Activated CD8-positive, alpha-beta memory T cell treated with anti-CD3 and anti-CD28 coated beads, Interleukin-2, amount 50 U/mL, for 1 hour (primary cell): ENCODE results near the gene CASP7.
"Not testable (repeated sequence)": the region's sequence is repeated elsewhere in the genome, so short reads cannot be mapped to it uniquely, and the experiment has no call there.

Source experiments
- DNase-seq: peaks from one replicate; pipeline ENCODE4 v3.0.0-alpha.2; 2020; ENCODE audit errors: extremely low read depth

CASP7 gene

DNA sequence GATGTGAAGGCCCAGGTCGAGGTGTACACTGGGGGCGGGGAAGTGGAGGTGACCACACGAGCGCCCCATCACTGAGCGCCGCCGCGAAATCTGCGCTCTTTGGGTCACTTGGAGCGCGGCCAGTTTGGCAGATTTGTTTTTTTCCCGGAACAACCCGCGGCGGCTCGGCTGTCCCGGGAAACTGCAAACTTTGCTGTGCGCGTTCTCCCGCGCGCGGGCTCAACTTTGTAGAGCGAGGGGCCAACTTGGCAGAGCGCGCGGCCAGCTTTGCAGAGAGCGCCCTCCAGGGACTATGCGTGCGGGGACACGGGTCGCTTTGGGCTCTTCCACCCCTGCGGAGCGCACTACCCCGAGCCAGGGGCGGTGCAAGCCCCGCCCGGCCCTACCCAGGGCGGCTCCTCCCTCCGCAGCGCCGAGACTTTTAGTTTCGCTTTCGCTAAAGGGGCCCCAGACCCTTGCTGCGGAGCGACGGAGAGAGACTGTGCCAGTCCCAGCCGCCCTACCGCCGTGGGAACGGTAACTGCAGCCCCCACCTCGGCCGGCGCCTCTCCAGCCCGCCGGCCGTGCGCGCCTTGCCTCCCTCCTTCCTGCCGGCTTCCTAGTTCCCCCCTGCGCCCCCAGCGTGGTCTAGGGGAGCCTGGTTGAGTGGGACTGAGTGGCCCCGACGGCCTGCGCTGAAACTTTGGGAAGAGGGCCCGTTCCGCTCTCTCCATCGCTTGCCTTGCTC, at the start of gene CASP7:
Gene CASP7, plus strand, starts transcription at position 450 of the 727 bp plus-strand sequence. CDS start 17,582 bp downstream, outside the sequence.
- DNase-seq, result peak; percentile 44

DNA sequence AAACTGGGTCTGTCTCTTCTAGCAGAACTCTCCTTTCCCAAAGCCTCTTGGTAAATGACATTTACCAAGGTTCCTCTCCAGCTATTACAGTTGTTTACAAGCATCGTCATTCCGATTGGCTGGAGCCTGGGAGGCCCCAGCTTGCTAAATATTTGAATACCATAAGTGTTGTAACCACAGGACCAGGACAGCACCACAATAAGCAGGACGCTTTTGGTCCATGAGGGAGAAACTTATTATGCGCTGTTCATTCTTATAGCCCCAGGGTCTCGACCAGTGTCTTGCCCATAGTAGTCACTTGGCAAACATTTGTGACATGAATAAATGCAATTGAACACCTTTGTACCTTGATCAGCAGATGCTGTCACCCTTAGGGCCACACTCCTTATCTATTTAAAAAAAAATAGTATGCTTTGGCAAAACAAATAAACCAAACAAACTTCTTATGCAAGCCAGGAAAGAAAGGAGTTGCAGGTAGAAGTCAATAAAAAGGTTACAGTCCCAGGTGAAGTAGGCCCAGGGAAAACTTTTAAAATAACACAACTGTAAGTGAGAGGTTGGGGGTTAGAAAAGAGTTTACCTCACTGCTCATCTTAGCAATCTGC, 48.7 kb upstream of the CASP7 start:
- DNase-seq, result no peak

DNA sequence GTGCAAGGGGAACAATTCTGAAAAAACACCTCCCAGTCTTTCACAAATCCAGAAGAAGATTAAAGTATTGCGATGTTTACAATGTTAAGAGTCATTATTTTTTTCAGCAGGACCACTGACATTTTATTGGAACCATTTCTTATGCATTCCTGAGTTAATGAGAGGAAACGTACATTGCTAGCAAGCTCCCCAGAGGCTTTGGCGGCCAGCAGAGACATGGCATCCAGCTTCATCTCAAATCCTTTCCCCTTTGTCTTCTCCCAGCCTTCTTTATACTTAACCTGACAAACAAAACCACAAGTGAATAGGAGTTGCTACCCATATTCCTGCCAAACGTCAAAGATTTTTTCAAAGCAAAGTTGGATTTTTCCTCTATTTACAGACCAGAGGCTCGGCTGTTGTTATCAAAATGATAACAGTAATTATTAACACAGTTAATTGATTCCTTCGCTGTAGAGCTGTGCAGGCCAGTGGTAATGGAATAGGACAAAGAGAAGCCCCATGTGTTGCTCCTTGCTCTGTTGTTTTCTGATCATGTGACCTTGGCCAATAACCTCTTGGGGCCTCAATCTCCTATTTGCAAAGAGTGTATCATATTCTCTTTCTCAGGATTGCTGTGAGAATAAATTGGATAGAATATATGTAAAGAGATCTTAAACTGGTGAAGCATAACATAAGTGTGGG, 47.9 kb upstream of the CASP7 start:
- no peak for DNase-seq

DNA sequence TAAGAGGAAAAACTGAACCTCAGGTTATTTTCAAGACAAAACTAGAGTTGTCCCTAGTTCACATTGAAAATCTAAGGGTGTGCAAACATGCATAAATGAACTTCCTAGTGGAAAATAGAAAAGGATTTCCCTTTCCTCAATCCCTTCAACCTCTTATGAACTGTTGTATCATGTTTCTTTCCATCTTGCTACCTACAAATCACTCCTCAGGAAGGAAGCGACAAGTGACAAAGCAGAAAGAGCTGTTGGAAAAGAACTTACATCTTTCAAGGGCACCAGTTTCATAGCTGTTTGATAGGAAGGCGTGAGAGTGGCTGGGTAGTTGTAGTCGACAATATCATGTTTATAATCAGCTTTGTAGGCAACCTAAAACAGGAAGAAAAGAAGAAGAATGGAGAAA, 39.7 kb upstream of the CASP7 start:
- no peak for DNase-seq

DNA sequence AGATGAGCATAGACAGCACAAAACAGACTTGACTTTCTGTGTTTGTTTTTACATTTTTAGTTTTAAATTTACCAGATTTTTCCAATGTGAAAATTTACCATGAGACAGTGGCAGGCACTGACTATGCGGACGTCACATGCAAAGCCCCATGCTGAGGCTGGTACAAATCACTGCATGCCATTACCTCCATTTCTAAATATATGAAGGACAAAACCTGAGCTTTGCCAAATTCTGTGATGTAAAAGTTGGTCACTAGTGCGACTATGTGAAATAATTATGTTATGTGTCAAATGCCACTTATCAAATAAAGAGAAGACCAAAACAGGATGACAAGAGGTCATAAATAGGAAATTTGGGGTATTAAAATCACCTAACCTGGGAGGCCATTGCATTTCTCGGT, 38.0 kb upstream of the CASP7 start:
- DNase-seq, result no peak

DNA sequence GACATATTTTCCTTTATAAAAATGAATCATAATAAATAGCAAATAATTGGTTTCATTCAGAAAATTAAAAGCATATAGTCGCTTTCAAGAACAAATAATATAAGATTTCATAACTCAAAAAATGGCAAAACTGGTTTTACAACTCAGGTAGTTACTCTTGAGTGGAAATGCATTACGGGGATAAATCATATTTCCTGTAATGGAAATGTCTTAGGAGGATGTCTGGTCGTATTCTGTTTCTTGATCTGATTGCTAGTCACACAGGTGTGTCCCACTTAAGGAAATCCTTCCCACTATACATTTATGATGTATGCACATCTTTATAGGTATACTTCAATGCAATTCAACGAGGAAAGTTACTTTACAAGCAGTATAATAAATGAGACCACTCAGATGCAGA, 36.5 kb upstream of the CASP7 start:
- no peak for DNase-seq

DNA sequence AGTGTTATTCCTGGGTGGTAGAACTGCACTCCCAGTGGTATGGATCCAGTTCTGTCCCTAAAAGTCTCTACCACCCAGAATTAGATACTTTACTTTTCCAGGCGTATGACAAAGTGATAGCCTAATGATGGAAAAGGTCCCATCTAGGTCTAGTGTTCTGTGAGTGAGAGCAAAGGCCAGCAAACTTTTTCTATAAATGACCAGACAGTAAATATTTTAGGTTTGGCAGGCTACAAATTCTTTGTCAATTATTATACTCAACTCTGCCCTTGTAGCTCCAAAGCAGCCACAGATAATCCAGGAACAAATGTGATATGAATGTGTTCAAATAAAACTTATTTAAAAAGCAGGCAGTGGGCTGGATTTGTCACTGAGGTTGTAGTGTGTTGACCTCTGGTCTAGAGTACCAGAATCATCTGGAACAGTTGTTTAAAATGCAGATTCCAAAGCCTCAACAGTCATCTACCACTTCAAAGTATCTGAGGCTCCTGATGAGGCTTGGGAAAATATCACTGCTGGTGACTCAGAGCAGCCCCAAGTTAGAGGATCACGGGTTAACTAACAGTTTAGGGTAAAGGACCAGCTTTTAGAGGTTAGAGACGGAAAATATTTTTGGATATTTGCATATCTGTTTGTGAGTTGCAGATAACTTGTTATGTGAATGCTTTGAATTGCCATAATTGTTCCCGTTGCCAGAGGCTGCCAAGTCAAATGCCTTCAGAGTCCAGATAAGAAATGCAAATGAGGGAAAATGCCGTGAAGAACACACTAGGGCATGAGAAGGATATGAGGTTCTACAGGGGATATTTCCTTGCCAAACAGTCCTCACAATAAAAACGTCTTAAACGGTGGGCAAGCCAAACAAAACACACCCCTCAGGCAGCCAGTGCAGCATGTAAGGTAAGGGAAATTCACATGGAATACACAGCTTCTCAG, 35.3 kb upstream of the CASP7 start:
- no peak for DNase-seq

DNA sequence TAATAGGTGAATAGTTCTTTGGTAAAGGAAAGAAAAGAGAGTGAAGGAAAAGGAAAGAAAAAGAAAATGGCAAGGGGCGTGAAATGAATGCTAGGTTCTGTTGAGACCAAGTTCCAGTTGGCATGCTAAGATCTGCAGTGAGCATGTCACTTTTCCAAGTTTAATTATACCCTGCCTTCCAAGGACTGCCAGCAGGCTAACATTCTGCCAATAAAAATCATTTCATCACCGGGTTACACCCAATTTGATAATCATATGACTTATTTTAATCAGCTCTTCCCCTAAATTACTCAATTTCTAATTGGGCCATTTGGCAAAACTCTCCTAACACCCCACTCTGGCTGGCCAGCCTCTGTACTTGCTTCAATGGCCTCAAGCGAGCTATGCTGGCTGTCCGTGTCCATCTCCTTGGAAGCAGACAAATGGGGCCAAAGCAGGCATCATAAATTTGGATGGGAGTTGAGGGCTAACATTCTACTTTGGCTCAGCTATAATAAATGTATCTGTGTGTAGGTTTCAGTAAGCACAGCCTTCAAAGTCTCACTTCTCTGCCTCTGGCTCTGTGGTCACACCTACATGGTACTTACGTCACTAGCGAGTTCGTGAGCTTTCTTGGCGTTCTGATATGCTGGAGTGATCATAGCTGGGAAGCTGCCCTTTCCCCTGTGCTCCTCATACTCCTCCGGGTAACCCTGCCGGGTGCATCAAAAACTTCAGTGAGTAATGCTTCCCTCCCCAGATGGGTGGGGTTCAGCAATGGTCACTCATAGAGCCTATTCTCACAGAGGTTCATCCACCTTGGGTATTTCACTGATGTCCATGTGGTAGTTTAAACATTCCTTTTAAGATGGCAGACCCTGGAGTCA, 33.1 kb upstream of the CASP7 start:
- DNase-seq, result no peak

DNA sequence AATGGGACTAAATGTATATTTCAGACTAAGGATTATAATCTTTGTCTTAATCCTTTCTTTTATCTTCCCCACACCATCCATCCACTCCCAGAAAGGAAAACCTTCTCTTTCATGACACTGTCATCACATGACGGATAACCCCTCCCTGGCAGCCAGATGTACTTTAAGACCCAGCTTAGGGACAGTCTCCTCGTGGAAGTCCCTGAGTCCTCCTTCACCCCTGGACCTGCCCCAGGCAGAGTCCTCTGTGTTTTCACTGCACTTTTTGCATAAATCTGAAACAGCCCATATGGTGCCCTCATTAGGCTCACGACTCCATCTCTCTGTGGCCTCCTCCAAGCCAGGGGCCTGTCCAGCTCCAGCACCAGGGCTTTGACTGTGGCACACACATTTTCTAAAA, 31.9 kb upstream of the CASP7 start:
- DNase-seq, result no peak

DNA sequence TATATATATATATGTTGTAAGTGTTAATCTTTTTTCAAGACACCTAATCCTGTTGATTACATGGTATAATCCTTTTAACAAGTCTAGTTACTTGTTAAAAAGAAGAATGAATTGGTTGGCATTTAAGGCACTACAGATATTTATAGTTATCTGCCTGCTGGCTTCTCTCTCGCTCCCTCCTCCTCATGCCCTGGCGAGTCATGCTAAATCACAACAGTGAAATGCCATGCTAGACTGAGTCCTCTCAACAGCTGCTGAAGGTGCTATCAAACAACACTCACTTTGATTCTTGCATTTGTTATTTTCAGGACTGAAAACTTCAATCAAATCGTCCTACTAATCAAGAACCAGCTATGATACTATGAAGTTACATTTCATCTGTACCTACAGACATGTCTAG, 31.2 kb upstream of the CASP7 start:
- no peak for DNase-seq

DNA sequence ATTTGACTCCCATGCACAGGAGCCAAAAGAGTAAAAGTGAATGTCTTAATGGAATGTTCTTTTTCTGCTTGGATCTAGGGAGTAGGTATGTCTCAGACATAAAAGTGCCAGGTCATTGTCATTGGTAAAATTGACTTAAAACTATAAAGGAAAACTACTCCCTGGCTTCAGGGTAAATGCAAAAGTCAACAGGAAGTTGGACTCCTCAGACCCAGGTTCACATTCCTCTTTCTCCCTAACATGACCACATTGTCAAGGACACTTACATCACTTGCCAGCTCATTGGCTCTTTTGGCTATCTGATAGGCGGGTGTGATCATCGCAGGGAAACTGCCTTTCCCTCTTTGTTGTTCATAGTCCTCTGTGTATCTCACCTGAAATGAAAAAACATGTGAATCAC, 29.5 kb upstream of the CASP7 start:
- DNase-seq, result no peak

DNA sequence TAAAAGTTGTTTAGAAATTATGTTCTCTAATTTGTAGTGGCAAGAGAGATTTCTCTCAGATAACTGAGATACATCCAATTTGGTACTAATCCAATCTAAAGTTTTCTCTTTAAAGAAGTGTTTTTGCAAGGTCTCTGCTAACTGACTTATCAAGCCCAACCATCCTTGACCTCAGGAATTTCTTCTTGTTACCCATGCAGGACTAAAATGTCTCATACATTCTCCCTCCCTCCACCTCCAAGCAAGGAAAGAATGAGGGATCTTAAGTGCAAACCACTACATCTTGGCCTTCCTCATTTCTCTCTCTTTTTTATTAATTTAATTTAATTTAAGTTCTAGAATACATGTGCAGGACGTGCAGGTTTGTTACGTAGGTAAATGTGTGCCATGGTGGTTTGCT, 28.7 kb upstream of the CASP7 start:
- no peak for DNase-seq

DNA sequence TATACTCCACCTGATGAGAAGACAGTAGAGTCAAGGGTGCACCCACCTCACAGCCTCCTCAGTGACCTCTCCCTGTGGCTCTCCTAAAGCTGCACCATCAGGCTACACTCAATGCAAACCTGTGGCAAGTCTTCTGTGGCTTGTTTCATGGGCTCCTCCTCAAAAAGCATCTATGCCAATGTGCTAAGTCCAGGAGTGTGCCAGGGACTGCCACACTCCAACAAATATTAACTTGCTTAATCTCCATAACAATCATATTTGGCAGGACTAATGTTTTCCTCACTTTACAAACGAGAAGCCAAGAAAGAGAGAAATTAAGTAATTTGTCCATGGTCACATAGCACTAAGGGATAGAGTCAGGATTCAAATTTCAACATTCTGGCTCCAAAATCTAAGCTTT, 27.8 kb upstream of the CASP7 start:
- no peak for DNase-seq

DNA sequence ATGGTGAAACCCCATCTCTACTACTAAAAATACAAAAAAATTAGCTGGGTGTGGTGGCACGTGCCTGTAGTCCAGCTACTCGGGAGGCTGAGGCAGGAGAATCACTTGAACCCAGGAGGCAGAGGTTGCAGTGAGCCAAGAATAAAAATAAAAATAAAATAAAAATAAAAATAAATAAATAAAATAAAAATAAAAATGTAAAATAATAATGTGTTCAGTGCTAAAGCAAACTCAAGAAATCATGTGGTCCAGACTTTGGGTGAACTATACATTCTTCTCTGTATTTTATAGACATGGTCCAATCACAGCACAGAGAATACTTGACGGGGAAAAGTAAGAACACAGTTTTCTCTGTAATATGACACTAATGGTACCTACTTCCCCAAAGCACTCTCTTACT, 27.3 kb upstream of the CASP7 start:
- not testable (repeated sequence) for DNase-seq

DNA sequence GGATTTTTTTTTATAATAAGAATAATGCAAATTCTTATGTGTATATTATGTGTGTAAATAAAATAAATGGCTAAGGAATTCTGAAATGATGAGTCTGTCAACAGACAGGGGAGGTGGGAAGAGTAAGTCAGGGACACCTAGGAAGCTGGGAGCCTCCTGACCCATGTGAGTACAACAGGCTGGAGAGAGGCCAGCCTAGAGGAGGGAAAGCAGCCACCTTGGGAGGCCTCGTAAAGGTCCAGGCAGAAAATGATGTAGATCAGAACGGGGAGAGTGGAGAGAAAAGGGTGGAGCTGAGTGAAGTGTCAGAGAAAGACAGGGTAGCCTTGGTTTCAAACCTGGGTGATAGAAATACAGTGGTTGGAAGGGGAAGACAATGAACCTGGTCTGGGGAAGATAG, 22.8 kb upstream of the CASP7 start:
- no peak for DNase-seq

DNA sequence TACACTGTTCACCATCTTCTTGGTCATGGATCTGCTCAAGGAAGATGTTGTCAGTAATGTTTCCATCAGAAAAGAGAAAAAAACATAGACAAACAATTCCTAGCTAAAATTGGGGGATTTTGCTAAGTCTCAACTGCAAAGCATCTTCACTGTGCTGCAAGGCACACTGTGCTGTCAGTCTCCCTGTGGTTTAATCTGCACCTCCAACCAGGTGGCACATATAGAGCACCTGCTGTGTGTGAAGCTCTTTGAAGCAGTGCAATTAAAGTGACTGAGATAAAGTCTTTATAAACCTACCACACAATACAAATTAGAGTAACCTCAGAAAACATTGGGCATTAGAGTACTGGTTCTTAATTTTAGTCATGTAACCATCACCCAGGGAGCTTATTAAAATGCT, 22.2 kb upstream of the CASP7 start:
- DNase-seq, result no peak

DNA sequence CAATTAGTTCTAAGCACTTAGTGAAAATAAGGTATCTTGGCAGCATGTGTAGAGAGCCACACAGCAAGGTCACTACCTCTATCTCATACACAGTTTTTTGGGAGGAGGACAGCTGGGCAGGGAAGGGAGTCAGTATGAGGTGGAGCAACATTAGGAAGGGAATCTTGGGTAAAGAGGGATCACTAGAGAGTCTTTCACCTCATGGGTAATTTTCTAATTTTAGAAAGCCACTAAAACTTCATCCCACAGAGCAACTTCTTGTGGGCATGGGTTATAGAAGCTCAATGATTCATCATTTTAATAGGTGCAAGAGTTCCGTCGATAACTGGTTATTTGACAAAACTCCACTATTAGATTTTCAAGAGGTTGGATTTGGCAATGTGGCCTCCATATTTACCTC, 18.4 kb upstream of the CASP7 start:
- no peak for DNase-seq

DNA sequence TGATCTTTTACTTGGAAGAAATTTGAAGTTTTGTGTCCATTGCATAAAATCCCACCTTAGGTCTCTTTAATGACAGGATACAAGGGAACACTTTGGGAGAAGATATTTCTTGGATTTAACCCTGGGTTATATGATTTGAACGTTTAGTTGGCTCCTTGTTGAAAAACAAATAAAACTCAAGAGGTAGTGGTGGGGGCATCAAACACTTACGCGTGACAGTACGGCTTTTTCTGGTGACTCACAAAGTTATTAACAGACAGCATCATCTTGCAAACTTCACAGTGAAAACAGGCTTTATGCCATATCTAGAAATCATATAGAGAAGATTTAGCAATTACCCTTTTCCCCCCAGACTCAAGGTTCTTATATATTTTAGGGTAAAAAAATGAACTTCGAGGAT, 16.6 kb upstream of the CASP7 start:
- no peak for DNase-seq

DNA sequence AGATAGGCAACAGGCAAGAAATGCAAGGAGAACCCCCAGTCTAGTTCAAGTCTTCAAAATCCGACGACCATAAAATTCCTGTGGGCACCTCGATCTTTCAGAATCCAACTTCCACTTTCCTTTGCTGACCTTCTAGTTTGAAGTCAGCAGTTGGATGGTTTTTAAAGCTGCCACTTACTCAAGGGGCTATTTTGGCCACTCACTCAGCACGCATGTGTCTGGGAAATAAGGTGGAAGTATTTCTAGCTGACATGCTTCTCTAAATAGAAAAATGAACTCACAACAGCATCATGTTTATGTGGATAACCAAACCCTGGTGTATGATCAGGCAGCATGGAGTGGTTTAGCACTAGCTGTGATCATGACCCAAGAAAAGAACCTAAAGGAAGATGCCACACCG, 15.8 kb upstream of the CASP7 start, which contains the start of gene NRAP:
Gene NRAP, minus strand, starts transcription at position 134 of the 400 bp plus-strand sequence. CDS start 159 bp downstream, outside the sequence.
- no peak for DNase-seq

DNA sequence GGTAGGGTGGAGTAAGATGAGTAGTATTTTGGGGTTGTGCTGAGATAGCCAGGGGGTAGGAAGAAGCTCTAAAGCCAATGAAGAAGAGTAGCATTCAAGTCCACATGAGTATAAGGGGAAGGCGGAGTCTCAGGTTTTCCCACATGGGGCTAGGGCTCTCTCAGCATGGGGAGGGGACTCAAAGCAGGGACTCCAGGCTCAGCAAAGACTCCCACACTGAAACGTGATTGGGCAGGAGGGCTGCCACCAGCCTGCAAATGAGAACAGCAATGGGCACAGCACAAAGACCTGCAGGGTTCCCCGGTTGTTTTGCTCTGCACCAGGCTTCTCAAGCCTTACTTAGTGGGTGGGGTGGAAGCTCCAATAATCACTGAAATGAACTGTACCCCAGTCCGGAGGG, 14.4 kb upstream of the CASP7 start:
- DNase-seq, result no peak

DNA sequence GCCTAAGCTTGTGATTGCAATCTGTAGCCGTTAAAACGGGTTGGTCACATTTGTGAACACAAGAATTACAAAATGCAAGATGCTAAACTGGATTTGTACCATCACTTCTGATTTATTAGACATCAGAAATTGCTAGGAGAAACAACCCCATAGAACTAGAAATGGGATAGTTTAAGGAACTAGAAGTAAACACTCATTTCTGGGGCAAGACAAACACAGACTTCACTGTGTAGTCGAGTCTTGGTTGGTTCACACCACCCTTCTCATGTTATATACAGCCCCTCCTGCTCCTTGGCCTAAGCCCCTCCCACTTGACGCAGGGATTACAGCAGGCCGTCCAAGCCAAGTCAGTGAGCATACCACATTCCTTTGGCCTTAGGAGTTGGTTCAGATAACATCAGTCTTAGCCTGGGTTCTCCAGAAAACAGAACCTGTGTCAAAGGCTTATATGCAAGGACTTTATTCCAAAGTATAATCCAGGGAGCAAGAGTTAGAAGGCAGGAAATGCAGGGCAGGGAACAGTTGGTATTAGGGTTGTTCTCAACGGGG, 13.8 kb upstream of the CASP7 start:
- no peak for DNase-seq
